Activated T-helper 9 cell treated with anti-CD3 and anti-CD28 coated beads, Interleukin-2, amount 50 U/mL, for 16 hours (primary cell): ENCODE results near the gene MOG.

Source experiments
- DNase-seq: peaks from one replicate; pipeline ENCODE4 v3.0.0-alpha.2; 2020; ENCODE audit warnings: low read depth

MOG gene

GRCh38 chr6:29656798-29657197 is at the start of gene MOG:
Gene MOG (plus strand): TSS chr6:29657092. CDS start chr6:29657210, 118 bp downstream.
- DNase-seq: no peak

- DNase-seq: no peak
Measured at GRCh38 chr6:29608131-29608530, 48.8 kb upstream of the MOG start.

- no peak for DNase-seq
Measured at GRCh38 chr6:29610540-29610939, 46.4 kb upstream of the MOG start.

GRCh38 chr6:29611426-29611825 is 45.5 kb upstream of the MOG start:
- DNase-seq: no peak

- no peak for DNase-seq
Measured at GRCh38 chr6:29617782-29618554, 38.9 kb upstream of the MOG start.

GRCh38 chr6:29619578-29620160 is 37.2 kb upstream of the MOG start:
- no peak for DNase-seq

GRCh38 chr6:29620630-29621029 is 36.3 kb upstream of the MOG start:
- no peak for DNase-seq

- no peak for DNase-seq
Measured at GRCh38 chr6:29624520-29624961, 32.4 kb upstream of the MOG start.

GRCh38 chr6:29625337-29625930 is 31.5 kb upstream of the MOG start:
- no peak for DNase-seq

GRCh38 chr6:29626948-29627754 is 29.7 kb upstream of the MOG start:
- DNase-seq: no peak

- DNase-seq: peak; percentile 37
Measured at GRCh38 chr6:29627755-29628418, 29.0 kb upstream of the MOG start.

- DNase-seq: peak; percentile 44
Measured at GRCh38 chr6:29628419-29629281, 28.2 kb upstream of the MOG start.

- DNase-seq: no peak
Measured at GRCh38 chr6:29629571-29629970, 27.3 kb upstream of the MOG start.

- DNase-seq: no peak
Measured at GRCh38 chr6:29630315-29630714, 26.6 kb upstream of the MOG start.

- no peak for DNase-seq
Measured at GRCh38 chr6:29631209-29631810, 25.6 kb upstream of the MOG start.

- DNase-seq: peak; percentile 55
Measured at GRCh38 chr6:29631860-29632731, 24.8 kb upstream of the MOG start.

GRCh38 chr6:29632789-29633533 is 23.9 kb upstream of the MOG start, which contains the start of gene GABBR1:
Gene GABBR1 (minus strand): TSS chr6:29633183. CDS start chr6:29632385, 798 bp downstream.
- peak; percentile 66 for DNase-seq

- no peak for DNase-seq
Measured at GRCh38 chr6:29633534-29633905, 23.4 kb upstream of the MOG start.

- DNase-seq: no peak
Measured at GRCh38 chr6:29637247-29637646, 19.6 kb upstream of the MOG start.
